K562 (cell line): ENCODE data around the gene CDR2L. TPM values are rescaled to one million over a fixed set of nuclear protein-coding genes. Genes with fewer than 3 reads are reported as not detected.

Source experiments
- CBX1 ChIP-seq: sonication (generic); IDR thresholded peaks from 2 replicates; pipeline ENCODE4 v1.6.1; 2016; ENCODE audit warnings: antibody characterized with exemption, low read depth, mild to moderate bottlenecking
- CBX3 ChIP-seq, 2 experiments: IDR thresholded peaks; 1 replicate in 1 of 2; 2 replicates in 1 of 2; pipeline ENCODE4 v1.6.1; 2012; ENCODE audit warnings: inconsistent platforms in 2 of 2, low read length in 2 of 2, borderline replicate concordance in 1 of 2, control low read depth in 1 of 2
- CBX5 ChIP-seq: IDR thresholded peaks from 2 replicates; pipeline ENCODE4 v1.6.1; 2014; ENCODE audit warnings: low read depth, borderline replicate concordance
- HNRNPK ChIP-seq: fragments of 200-400 bp; formaldehyde crosslinking; IDR thresholded peaks from one replicate; pipeline ENCODE4 v1.6.1; 2018; ENCODE audit warnings: mild to moderate bottlenecking, low read depth, low read length; ENCODE audit not compliant: poor library complexity, severe bottlenecking
- NFATC3 ChIP-seq: fragments of 450-650 bp; IDR thresholded peaks from 2 replicates; pipeline ENCODE4 v1.6.1; 2017; ENCODE audit warnings: mild to moderate bottlenecking
- NR2F6 ChIP-seq: fragments of 450-650 bp; formaldehyde crosslinking; IDR thresholded peaks from 2 replicates; pipeline ENCODE4 v1.4.0; 2020; ENCODE audit warnings: mild to moderate bottlenecking
- RFX1 ChIP-seq: fragments of 450-650 bp; IDR thresholded peaks from 2 replicates; pipeline ENCODE4 v1.6.1; 2016; ENCODE audit warnings: mild to moderate bottlenecking, moderate library complexity
- TEAD4 ChIP-seq, 2 experiments: sonication (generic) in 1 of 2; formaldehyde crosslinking in 1 of 2; IDR thresholded peaks; 2 replicates each; pipeline versions ENCODE4 v1.6.1 to v1.8.0; 2012 to 2022; ENCODE audit warnings: borderline replicate concordance in 1 of 2, inconsistent platforms in 1 of 2, low read length in 1 of 2, mild to moderate bottlenecking in 1 of 2, missing genetic modification reagents in 1 of 2
- TRIM24 ChIP-seq, 2 experiments: fragments of 450-650 bp; IDR thresholded peaks; 2 replicates each; pipeline ENCODE4 v1.6.1; 2016
- TRIM28 ChIP-seq: fragments of 450-650 bp; IDR thresholded peaks from 2 replicates; pipeline ENCODE4 v1.6.1; 2017
- ZBTB8A ChIP-seq: fragments of 450-650 bp; IDR thresholded peaks from 2 replicates; pipeline ENCODE4 v1.6.1; 2018; ENCODE audit warnings: mild to moderate bottlenecking, moderate library complexity; ENCODE audit not compliant: partially characterized antibody
- ZNF146 ChIP-seq: IDR thresholded peaks from one replicate; pipeline ENCODE4 v1.6.1; 2018; ENCODE audit warnings: missing compliant biosample characterization; ENCODE audit not compliant: unreplicated experiment
- polyA plus RNA-seq, 8 experiments: library from polyadenylated mRNA; depleted of rRNA in 4 of 8; stranded (reverse) in 5 of 8; unstranded in 3 of 8; fragments of >200 nt; fragmentation: Nextera tagmentation in 2 of 8; fragmentation: Illumina TruSeq in 1 of 8; extraction: Ambion mirVana in 2 of 8; extraction: Trizol in 1 of 8; gene quantifications; 2 replicates each; pipeline versions ENCODE4 v1.2.1 to v1.2.3, GENCODE V29; 2011 to 2014; ENCODE audit warnings: inconsistent platforms in 1 of 8, missing spikeins in 1 of 8
- total RNA-seq, 7 experiments: library from RNA; depleted of rRNA in 6 of 7; stranded (reverse); fragments of >200 nt in 6 of 7; fragmentation: Illumina TruSeq in 2 of 7; extraction: Trizol in 2 of 7; gene quantifications; 2 replicates each; pipeline versions ENCODE4 v1.2.1 to v1.2.3, GENCODE V29; 2011 to 2021; ENCODE audit warnings: low replicate concordance in 1 of 7

Gene CDR2L
- total and polyA plus RNA-seq, 9 of the 15 experiments (the other 6 are each of a cell fraction or from before 2014, with no cell fraction given) = 2.7 to 16.0 (median 7.3) TPM

DNA sequence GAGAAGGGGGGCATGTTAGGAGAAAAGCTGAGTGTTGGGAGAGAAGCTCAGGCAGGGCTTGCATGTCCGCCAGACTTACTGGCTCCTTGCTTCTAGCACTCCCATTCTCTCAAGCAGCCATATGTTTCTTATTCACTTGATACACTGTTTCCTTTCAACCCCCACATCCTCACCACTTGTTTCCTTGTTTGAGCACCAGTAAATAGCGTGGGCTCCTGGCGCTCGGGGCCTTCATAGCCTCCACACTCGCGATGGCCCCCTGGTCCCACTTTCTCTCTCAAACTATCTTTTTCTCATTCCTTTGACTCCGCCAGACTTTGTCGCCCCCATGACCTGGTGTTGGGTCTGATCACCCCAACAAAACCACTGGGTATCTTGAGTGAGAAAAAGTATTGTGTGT lies 42.7 kb downstream of the CDR2L start (continued):
- TF ChIP-seq TEAD4 (IDR thresholded peaks at IDR 0.05; ENCODE audit: low read length) (no peak), TEAD4 (CRISPR knock-in tag; IDR thresholded peaks at IDR 0.05; ENCODE audit: borderline replicate concordance) (no peak), CBX3 (IDR thresholded peaks at IDR 0.05; ENCODE audit: borderline replicate concordance in 1 of 2, low read length in 2 of 2) (peak in 1 of 2 experiments; percentile 96; a peak in 2 of 3 replicates), HNRNPK (no peak), CBX5 (peak; percentile 90; the same call in 1 of the 2 replicates), NFATC3 (no peak), TRIM24 (IDR thresholded peaks at IDR 0.05) (peak in 1 of 2 experiments; percentile 64; a peak in 2 of 4 replicates), TRIM28 (peak; percentile 92), ZNF146 (CRISPR knock-in tag) (no peak), NR2F6 (CRISPR knock-in tag) (no peak), RFX1 (no peak), ZBTB8A (no peak), CBX1 (peak; percentile 84; the same call in 1 of the 2 replicates)
